Uterus (tissue), 2 donors: ENCODE data around the gene VSTM4.

Experiments used
- POLR2A ChIP-seq, 2 donors: fragments of 450-650 bp; IDR thresholded peaks; one replicate each; pipeline ENCODE4 v1.6.1; 2016; ENCODE audit warnings: antibody characterized with exemption in 2 of 2, mild to moderate bottlenecking in 1 of 2, moderate library complexity in 1 of 2
- TF ChIP-seq, protein P1 (sequence below), 4 experiments: fragments of 200-600 bp in 2 of 4; fragments of 450-650 bp in 2 of 4; sonication (generic) in 2 of 4; IDR thresholded peaks; one replicate each; pipeline ENCODE4 v1.5.1; 2016 to 2019; ENCODE audit warnings: antibody characterized with exemption in 4 of 4, mild to moderate bottlenecking in 2 of 4, moderate library complexity in 1 of 4

GRCh38 chr10:49115796-49116508 lies 630 bp upstream of the VSTM4 start:
- TF ChIP-seq, protein P1, sequence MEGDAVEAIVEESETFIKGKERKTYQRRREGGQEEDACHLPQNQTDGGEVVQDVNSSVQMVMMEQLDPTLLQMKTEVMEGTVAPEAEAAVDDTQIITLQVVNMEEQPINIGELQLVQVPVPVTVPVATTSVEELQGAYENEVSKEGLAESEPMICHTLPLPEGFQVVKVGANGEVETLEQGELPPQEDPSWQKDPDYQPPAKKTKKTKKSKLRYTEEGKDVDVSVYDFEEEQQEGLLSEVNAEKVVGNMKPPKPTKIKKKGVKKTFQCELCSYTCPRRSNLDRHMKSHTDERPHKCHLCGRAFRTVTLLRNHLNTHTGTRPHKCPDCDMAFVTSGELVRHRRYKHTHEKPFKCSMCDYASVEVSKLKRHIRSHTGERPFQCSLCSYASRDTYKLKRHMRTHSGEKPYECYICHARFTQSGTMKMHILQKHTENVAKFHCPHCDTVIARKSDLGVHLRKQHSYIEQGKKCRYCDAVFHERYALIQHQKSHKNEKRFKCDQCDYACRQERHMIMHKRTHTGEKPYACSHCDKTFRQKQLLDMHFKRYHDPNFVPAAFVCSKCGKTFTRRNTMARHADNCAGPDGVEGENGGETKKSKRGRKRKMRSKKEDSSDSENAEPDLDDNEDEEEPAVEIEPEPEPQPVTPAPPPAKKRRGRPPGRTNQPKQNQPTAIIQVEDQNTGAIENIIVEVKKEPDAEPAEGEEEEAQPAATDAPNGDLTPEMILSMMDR (IDR thresholded peaks at IDR 0.05): no peak
- TF ChIP-seq POLR2A (IDR thresholded peaks at IDR 0.05): no peak
